Measurements from ENCODE around the gene GOLGA1. TPM values are rescaled to one million over a fixed set of nuclear protein-coding genes. Genes with fewer than 3 reads are reported as not detected.

GOLGA1 gene
- total RNA-seq, 2 donors from 2014 or later, result 22.5 to 24.0 TPM

Other genes with a start within 250 kb of the GOLGA1 start
- 1 to 10 TPM; 2.9 to 4.0 TPM for gene NR6A1, start 169.8 kb downstream of the GOLGA1 start, total RNA-seq
- not detected for gene OLFML2A, start 163.9 kb downstream of the GOLGA1 start, total RNA-seq
- gene WDR38, start 87.6 kb downstream of the GOLGA1 start, total RNA-seq, result not detected
- 1,000 to 10,000 TPM; 1,754 to 1,822 TPM for gene RPL35, start 79.1 kb downstream of the GOLGA1 start, total RNA-seq
- 100 to 1,000 TPM; 116 to 125 TPM for gene ARPC5L, start 79.0 kb downstream of the GOLGA1 start, total RNA-seq
- gene SCAI, start 202.4 kb upstream of the GOLGA1 start, total RNA-seq, result 10 to 100 TPM; 14.5 to 16.9 TPM
- gene PPP6C, start 248.7 kb upstream of the GOLGA1 start, total RNA-seq, result 10 to 100 TPM; 38.0 to 41.4 TPM

All from activated T-cell treated with anti-CD3 and anti-CD28 coated beads, Interleukin-2, amount 50 U/mL, for 72 hours (primary cell).